Cardiac fibroblast (primary cell): ENCODE data around the gene CILP.

Experiments
- DNase-seq, 2 donors: peaks; one replicate each; pipeline versions ENCODE4 v3.0.0 to v3.0.0-alpha.2; 2010; ENCODE audit warnings: low read depth in 2 of 2
- H3K4me3 ChIP-seq, 2 donors: replicated peaks in 1 of 2; 1 replicate in 1 of 2; 2 replicates in 1 of 2; pipeline ENCODE4 v1.5.1; 2011; ENCODE audit warnings: low read depth in 2 of 2, low read length in 2 of 2, mild to moderate bottlenecking in 2 of 2, moderate library complexity in 1 of 2
- CTCF ChIP-seq: IDR thresholded peaks from one replicate; pipeline ENCODE4 v1.5.1; 2011; ENCODE audit warnings: low read depth, mild to moderate bottlenecking, low read length, inconsistent platforms

Gene CILP

DNA sequence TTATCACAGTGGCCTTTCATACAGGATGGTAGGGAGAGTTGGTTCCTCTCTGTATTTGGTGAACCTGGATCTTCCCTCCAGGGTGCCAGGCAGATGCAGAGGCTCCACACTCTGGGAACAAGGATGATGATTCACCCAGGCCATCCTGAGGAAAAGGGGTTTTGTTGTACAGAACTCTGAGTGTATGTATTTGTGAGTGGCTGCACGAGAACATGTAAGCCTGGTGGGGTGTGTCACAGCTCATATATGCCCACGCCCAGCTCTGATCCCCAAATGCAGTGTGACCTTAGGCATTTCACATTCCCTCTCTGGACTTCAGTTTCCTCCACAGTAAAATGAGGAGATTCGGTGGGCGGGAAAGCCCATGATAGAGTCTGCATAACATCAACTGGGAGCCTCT, 11.6 kb upstream of the CILP start:
- no peak overlapping the region for H3K4me3 ChIP-seq
- no peak for DNase-seq
- no peak for TF ChIP-seq CTCF

DNA sequence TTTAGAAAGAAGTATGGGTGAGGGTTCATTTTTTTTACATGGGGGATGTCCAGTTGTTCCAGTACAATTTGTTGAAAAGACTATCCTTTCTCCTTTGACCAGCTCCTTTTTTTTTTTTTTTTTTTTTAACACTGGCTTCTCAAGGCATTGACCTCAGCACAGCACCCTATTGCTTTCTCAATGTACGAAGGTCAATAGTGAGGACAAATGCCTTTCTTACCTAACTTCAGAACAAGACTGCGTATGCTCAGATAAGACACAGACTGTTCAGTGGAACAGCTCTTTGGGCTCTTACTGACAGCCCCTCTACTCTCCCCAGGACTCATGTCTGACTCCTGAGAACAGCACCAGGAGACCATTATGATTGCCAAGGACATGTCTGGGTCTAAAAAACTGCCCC, 10.4 kb upstream of the CILP start:
- no peak overlapping the region for H3K4me3 ChIP-seq
- DNase-seq = no peak
- TF ChIP-seq CTCF = no peak

GRCh38 chr15:65219137-65219536, 7.9 kb upstream of the CILP start:
- TF ChIP-seq CTCF = no peak
- DNase-seq = no peak

GRCh38 chr15:65217526-65218482, 6.5 kb upstream of the CILP start:
- no peak overlapping the region for H3K4me3 ChIP-seq
- DNase-seq = no peak
- TF ChIP-seq CTCF = no peak

More at GRCh38 chr15:65219137-65219536, 7.9 kb upstream of the CILP start:
- no peak overlapping the region for H3K4me3 ChIP-seq

DNA sequence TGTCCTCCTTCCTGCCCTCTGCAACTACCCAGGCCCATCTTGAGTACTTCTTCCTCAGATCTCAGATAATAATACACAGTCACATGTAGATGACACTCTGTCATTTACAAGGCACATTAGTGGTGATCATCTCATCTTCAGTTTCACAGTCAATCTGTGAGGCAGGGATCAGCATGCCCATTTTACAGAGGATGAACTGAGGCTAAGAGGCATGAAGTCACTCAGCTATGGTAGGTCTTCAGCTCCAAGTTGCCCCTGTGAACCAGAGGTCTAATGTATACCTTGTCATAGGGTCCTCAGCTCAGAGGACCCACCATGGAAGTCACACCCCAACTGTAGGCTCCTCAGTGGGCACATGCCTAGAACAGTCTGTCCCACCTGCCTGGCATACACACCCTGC, 4.2 kb upstream of the CILP start:
- TF ChIP-seq CTCF = no peak
- H3K4me3 ChIP-seq = no peak overlapping the region
- DNase-seq = no peak

DNA sequence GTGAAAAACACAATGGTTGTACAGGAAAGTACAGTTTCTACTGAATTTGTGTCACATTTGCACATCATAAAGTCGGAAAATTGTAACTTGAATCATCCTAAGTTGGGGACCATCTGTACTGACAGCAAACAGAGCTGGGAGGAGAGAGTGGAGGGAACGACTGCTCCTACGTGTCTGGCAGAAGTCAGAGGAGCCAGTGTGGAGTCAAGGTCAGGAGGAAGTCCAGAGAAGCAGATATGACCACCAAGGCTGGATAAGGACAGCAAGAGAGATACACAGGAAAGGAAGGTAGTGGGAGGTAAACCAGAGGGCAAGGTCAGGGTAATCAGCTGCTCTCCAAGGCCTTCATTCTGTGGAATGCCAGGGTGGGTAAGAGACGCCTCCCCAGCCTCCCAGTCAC, 2.7 kb upstream of the CILP start:
- DNase-seq = no peak
- TF ChIP-seq CTCF = no peak
- H3K4me3 ChIP-seq = no peak overlapping the region
